WTC11 (cell line): ENCODE results near the gene AIFM2. TPM values are rescaled to one million over a fixed set of nuclear protein-coding genes. Genes with fewer than 3 reads are reported as not detected.

Experiments used
- ATAC-seq: fragments of 200-7000 bp; cut with Tn5 transposase; 2 replicates; pipeline ENCODE4 v1.10.0; 2021; ENCODE audit warnings: mild to moderate bottlenecking, moderate library complexity
- CTCF ChIA-PET: fragments of 300-600 bp; sonication (Branson Sonifier 250); formaldehyde crosslinking; loops from one replicate; lab custom pipeline; 2021; ENCODE audit warnings: antibody characterized with exemption; lab: Charles Lee
- POLR2A ChIA-PET: fragments of 350-600 bp; sonication (Branson Sonifier 250); formaldehyde crosslinking; loops from one replicate; lab custom pipeline; 2021; ENCODE audit warnings: antibody characterized with exemption; lab: Charles Lee
- DNase-seq: peaks from one replicate; pipeline ENCODE4 v3.0.0; 2021; ENCODE audit warnings: low spot score
- H3K27ac Mint-ChIP-seq: 2 replicates; pipeline ENCODE4 v1.8.0; 2021; ENCODE audit warnings: mixed read lengths
- H3K27me3 Mint-ChIP-seq: 2 replicates; pipeline ENCODE4 v1.8.0; 2021; ENCODE audit warnings: low read depth, mild to moderate bottlenecking, moderate library complexity, mixed read lengths
- H3K36me3 Mint-ChIP-seq: 2 replicates; pipeline ENCODE4 v1.8.0; 2021; ENCODE audit warnings: mixed read lengths
- H3K4me1 Mint-ChIP-seq: 2 replicates; pipeline ENCODE4 v1.8.0; 2022; ENCODE audit warnings: mixed read lengths
- H3K4me3 Mint-ChIP-seq: 2 replicates; pipeline ENCODE4 v1.8.0; 2021; ENCODE audit warnings: mild to moderate bottlenecking, moderate library complexity, mixed read lengths
- H3K9me3 Mint-ChIP-seq: 2 replicates; pipeline ENCODE4 v1.8.0; 2021; ENCODE audit warnings: mixed read lengths
- EMX1 ChIP-seq: fragments of 250-450 bp; sonication (Bioruptor Pico); IDR thresholded peaks from 2 replicates; pipeline ENCODE4 v1.8.0; 2021; ENCODE audit warnings: mild to moderate bottlenecking
- FOXJ3 ChIP-seq: sonication (generic); formaldehyde crosslinking; IDR thresholded peaks from 2 replicates; pipeline ENCODE4 v1.9.0; 2021; ENCODE audit warnings: missing genetic modification reagents, mild to moderate bottlenecking, borderline replicate concordance
- FOXP1 ChIP-seq: sonication (generic); formaldehyde crosslinking; IDR thresholded peaks from 2 replicates; pipeline ENCODE4 v1.8.0; 2022; ENCODE audit warnings: missing genetic modification reagents, mild to moderate bottlenecking, moderate library complexity, borderline replicate concordance
- FOXP4 ChIP-seq: sonication (generic); formaldehyde crosslinking; IDR thresholded peaks from 2 replicates; pipeline ENCODE4 v1.8.0; 2022; ENCODE audit warnings: mild to moderate bottlenecking, missing genetic modification reagents
- GABPB1 ChIP-seq: sonication (generic); formaldehyde crosslinking; IDR thresholded peaks from 2 replicates; pipeline ENCODE4 v1.8.1; 2023; ENCODE audit warnings: mild to moderate bottlenecking, missing genetic modification reagents
- IRF1 ChIP-seq: sonication (generic); formaldehyde crosslinking; IDR thresholded peaks from 2 replicates; pipeline ENCODE4 v1.8.0; 2023; ENCODE audit warnings: missing genetic modification reagents
- MYBL2 ChIP-seq: sonication (generic); formaldehyde crosslinking; IDR thresholded peaks from 2 replicates; pipeline ENCODE4 v1.8.1; 2023; ENCODE audit warnings: mild to moderate bottlenecking, moderate library complexity, missing genetic modification reagents
- NR1H2 ChIP-seq: sonication (generic); formaldehyde crosslinking; IDR thresholded peaks from 2 replicates; pipeline ENCODE4 v1.9.0; 2021; ENCODE audit warnings: mild to moderate bottlenecking, moderate library complexity, missing genetic modification reagents
- NR3C1 ChIP-seq: sonication (generic); formaldehyde crosslinking; conservative IDR thresholded peaks from 2 replicates; pipeline ENCODE4 v1.8.1; 2023; ENCODE audit warnings: low read depth, mild to moderate bottlenecking, missing genetic modification reagents
- SP1 ChIP-seq: sonication (generic); formaldehyde crosslinking; conservative IDR thresholded peaks from 2 replicates; pipeline ENCODE4 v1.8.1; 2022; ENCODE audit warnings: missing genetic modification reagents
- TCF7 ChIP-seq: sonication (generic); formaldehyde crosslinking; IDR thresholded peaks from 2 replicates; pipeline ENCODE4 v1.8.0; 2022; ENCODE audit warnings: mild to moderate bottlenecking, low read depth, missing genetic modification reagents, moderate library complexity
- ZNF263 ChIP-seq: sonication (generic); formaldehyde crosslinking; IDR thresholded peaks from 2 replicates; pipeline ENCODE4 v1.8.1; 2022; ENCODE audit warnings: low read depth, mild to moderate bottlenecking, moderate library complexity, missing genetic modification reagents
- ZNF416 ChIP-seq: fragments of 250-450 bp; sonication (Bioruptor Pico); IDR thresholded peaks from 2 replicates; pipeline ENCODE4 v1.9.0; 2021; ENCODE audit warnings: mild to moderate bottlenecking, inconsistent platforms
- ZNF423 ChIP-seq: fragments of 250-450 bp; sonication (Bioruptor Pico); IDR thresholded peaks from 2 replicates; pipeline ENCODE4 v2.1.2; 2022; ENCODE audit warnings: mild to moderate bottlenecking, moderate library complexity
- total RNA-seq: library from RNA; stranded (reverse); gene quantifications from 3 replicates; pipeline ENCODE4 v1.2.3, GENCODE V29; 2021
- TF ChIP-seq, protein P1 (sequence below): sonication (generic); formaldehyde crosslinking; IDR thresholded peaks from 2 replicates; pipeline ENCODE4 v1.8.0; 2022; ENCODE audit warnings: mild to moderate bottlenecking, missing genetic modification reagents
- TF ChIP-seq, protein P2 (sequence below): fragments of 250-450 bp; sonication (Bioruptor Pico); IDR thresholded peaks from 2 replicates; pipeline ENCODE4 v2.1.2; 2022; ENCODE audit warnings: mild to moderate bottlenecking, moderate library complexity
- TF ChIP-seq, protein P3 (sequence below): sonication (generic); formaldehyde crosslinking; IDR thresholded peaks from 2 replicates; pipeline ENCODE4 v1.8.1; 2023; ENCODE audit warnings: mild to moderate bottlenecking, missing genetic modification reagents
- TF ChIP-seq, protein P4 (sequence below): sonication (generic); formaldehyde crosslinking; IDR thresholded peaks from 2 replicates; pipeline ENCODE4 v1.8.1; 2023; ENCODE audit warnings: mild to moderate bottlenecking, missing genetic modification reagents

Gene AIFM2
- total RNA-seq, 1 experiment from 2014 or later: 4.4 TPM

DNA sequence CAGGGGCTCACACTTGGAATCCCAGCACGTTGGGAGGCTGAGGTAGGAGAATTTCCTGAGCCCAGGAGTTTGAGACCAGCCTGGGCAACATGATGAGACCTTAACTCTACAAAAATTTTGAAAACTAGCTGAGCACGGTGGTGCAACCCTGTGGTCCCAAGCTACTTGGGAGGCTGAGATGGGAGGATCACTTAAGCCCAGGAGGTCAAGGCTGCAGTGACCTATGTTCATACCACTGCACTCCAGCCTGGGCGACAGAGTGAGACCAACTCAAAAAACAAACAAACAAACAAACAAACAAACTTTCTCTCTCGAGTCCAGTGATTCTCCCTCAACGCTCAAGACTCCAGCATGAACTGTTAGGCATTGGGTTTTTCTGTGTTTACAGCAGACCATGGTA is 15.9 kb upstream of the AIFM2 start:
- peaks cover 30% of the 10 kb centered on the region for H3K36me3 Mint-ChIP-seq
- TF ChIP-seq NR3C1 (CRISPR knock-in tag) (no peak), NR1H2 (CRISPR knock-in tag) (no peak), ZNF263 (CRISPR knock-in tag) (no peak), ZNF416 (no peak), FOXP4 (CRISPR knock-in tag) (no peak), FOXJ3 (CRISPR knock-in tag) (no peak), ZNF423 (CRISPR knock-in tag) (no peak), GABPB1 (CRISPR knock-in tag) (no peak), MYBL2 (CRISPR knock-in tag) (no peak), IRF1 (CRISPR knock-in tag) (no peak), EMX1 (CRISPR knock-in tag) (no peak), FOXP1 (CRISPR knock-in tag) (no peak), SP1 (CRISPR knock-in tag) (no peak), TCF7 (CRISPR knock-in tag) (no peak)
- TF ChIP-seq, protein P1, sequence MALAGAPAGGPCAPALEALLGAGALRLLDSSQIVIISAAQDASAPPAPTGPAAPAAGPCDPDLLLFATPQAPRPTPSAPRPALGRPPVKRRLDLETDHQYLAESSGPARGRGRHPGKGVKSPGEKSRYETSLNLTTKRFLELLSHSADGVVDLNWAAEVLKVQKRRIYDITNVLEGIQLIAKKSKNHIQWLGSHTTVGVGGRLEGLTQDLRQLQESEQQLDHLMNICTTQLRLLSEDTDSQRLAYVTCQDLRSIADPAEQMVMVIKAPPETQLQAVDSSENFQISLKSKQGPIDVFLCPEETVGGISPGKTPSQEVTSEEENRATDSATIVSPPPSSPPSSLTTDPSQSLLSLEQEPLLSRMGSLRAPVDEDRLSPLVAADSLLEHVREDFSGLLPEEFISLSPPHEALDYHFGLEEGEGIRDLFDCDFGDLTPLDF (CRISPR knock-in tag): no peak
- TF ChIP-seq, protein P2, sequence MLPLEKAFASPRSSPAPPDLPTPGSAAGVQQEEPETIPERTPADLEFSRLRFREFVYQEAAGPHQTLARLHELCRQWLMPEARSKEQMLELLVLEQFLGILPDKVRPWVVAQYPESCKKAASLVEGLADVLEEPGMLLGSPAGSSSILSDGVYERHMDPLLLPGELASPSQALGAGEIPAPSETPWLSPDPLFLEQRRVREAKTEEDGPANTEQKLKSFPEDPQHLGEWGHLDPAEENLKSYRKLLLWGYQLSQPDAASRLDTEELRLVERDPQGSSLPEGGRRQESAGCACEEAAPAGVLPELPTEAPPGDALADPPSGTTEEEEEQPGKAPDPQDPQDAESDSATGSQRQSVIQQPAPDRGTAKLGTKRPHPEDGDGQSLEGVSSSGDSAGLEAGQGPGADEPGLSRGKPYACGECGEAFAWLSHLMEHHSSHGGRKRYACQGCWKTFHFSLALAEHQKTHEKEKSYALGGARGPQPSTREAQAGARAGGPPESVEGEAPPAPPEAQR (CRISPR knock-in tag): no peak
- TF ChIP-seq, protein P3, sequence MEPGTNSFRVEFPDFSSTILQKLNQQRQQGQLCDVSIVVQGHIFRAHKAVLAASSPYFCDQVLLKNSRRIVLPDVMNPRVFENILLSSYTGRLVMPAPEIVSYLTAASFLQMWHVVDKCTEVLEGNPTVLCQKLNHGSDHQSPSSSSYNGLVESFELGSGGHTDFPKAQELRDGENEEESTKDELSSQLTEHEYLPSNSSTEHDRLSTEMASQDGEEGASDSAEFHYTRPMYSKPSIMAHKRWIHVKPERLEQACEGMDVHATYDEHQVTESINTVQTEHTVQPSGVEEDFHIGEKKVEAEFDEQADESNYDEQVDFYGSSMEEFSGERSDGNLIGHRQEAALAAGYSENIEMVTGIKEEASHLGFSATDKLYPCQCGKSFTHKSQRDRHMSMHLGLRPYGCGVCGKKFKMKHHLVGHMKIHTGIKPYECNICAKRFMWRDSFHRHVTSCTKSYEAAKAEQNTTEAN (CRISPR knock-in tag): no peak
- TF ChIP-seq, protein P4, sequence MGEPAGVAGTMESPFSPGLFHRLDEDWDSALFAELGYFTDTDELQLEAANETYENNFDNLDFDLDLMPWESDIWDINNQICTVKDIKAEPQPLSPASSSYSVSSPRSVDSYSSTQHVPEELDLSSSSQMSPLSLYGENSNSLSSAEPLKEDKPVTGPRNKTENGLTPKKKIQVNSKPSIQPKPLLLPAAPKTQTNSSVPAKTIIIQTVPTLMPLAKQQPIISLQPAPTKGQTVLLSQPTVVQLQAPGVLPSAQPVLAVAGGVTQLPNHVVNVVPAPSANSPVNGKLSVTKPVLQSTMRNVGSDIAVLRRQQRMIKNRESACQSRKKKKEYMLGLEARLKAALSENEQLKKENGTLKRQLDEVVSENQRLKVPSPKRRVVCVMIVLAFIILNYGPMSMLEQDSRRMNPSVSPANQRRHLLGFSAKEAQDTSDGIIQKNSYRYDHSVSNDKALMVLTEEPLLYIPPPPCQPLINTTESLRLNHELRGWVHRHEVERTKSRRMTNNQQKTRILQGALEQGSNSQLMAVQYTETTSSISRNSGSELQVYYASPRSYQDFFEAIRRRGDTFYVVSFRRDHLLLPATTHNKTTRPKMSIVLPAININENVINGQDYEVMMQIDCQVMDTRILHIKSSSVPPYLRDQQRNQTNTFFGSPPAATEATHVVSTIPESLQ: no peak
- TF ChIP-seq, all 79 proteins: peak for 0
- ChIA-PET CTCF (no interaction called here), POLR2A (no interaction called here)
- Mint-ChIP-seq H3K27me3 (no peaks in the 10 kb centered on the region), H3K27ac (peak overlapping the region; percentile 78), H3K4me1 (peaks cover 16% of the 10 kb centered on the region), H3K4me3 (no peak overlapping the region), H3K9me3 (no peaks in the 10 kb centered on the region)
- ATAC-seq (no peak), DNase-seq (no peak)

DNA sequence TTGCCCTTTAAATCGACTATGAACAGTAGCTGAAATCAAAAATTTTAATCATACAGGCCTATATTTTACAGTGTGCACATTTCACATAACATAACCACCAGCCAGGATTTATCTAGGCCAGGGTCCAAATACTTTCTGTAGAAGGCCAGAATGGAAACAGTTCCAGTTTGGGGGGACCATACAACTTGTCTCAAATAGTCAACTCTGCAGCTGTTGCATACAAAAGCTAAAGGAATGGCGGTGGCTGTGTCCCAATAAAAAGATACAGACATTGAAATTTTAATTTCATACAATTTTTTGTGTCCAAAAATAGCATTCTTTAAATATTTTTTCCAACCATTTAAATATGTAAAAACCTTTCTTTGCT is 14.6 kb upstream of the AIFM2 start:
- peak overlapping the region; percentile 69 for H3K4me3 Mint-ChIP-seq

More for the DNA sequence above, 14.6 kb upstream of the AIFM2 start:
- no peak for ATAC-seq
- DNase-seq: no peak
- H3K4me1 Mint-ChIP-seq: peaks cover 16% of the 10 kb centered on the region
- peaks cover 18% of the 10 kb centered on the region for H3K36me3 Mint-ChIP-seq
- POLR2A ChIA-PET: interaction anchor here (1.0 to 1.5 kb wide), 4 partner anchors 10 to 23 kb away, joined by 3 to 19 read pairs (median 4); partner anchors contain the start of gene SAR1A
- H3K27ac Mint-ChIP-seq: peak overlapping the region; percentile 96
- H3K9me3 Mint-ChIP-seq: no peaks in the 10 kb centered on the region
- TF ChIP-seq NR3C1 (CRISPR knock-in tag): no peak
- TF ChIP-seq, all 79 proteins: peak for 0
- CTCF ChIA-PET: interaction anchor here (0.8 to 4.0 kb wide), 24 partner anchors 20 to 361 kb away, joined by 3 to 79 read pairs (median 5); partner anchors contain the start of genes MACROH2A2 and SAR1A
- no peaks in the 10 kb centered on the region for H3K27me3 Mint-ChIP-seq
